ENCODE results near the gene KIAA0513.

GRCh38 chr16:85003076-85003475 is 24.5 kb upstream of the KIAA0513 start:
- no peak for TF ChIP-seq CTCF (IDR thresholded peaks at IDR 0.05; ENCODE audit: borderline replicate concordance, extremely low read depth, low read length, poor library complexity, severe bottlenecking)
- TF ChIP-seq EZH2 (IDR thresholded peaks at IDR 0.05; ENCODE audit: borderline replicate concordance, low read depth, low read length, severe bottlenecking), result no peak

Data from DND-41 (cell line).